Stimulated activated CD8-positive, alpha-beta memory T cell treated with anti-CD3 and anti-CD28 coated beads, Interleukin-7, amount 100 ng/mL, for 4 hours (primary cell): Measurements from ENCODE around the gene MEF2A.
"Not testable (repeated sequence)": the region's sequence is repeated elsewhere in the genome, so short reads cannot be mapped to it uniquely, and the experiment has no call there.

Source experiments
- DNase-seq, 2 donors: peaks; one replicate each; pipeline ENCODE4 v3.0.0-alpha.2; 2020; ENCODE audit warnings: low read depth in 2 of 2

The MEF2A gene

GRCh38 chr15:99645951-99646350 lies 80.2 kb downstream of the MEF2A start:
- no peak for DNase-seq

GRCh38 chr15:99651023-99651807 lies 85.4 kb downstream of the MEF2A start:
- DNase-seq: no peak

DNA sequence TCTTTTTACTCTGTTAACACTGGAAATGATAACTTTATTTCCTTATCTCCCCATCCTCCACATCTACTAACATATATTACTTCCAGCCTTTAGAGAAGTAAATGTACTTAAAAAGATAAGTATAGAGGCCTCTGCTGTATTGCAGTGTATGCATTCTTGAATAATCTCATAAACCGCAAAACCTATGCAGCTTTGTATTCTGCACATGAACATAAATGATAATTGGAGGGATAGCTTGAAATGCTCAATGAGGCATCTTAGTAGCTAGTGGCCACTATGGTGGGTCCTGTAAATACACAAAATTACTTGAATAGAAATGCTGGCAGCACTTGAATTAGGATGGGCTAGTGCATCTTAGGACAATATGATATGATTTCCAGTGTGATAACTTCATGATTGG lies 90.4 kb downstream of the MEF2A start:
- no peak for DNase-seq

DNA sequence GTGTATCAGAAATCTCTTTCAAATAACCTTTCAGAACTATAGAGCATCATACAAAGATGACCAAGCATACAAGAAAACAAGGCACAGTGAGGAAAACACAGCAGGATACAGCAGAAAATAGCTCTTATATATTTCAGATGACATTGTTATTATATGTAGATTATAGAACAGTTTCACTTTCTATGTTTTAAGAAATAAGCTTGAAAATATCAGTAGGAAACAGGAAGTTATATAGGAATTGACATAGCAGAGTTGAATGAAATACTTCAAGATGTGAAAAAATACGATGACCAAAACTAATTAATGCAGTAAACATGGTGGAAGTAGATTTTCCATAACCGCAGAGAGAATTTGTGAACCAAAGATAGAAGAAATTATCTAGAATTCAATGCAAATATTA lies 92.2 kb downstream of the MEF2A start:
- DNase-seq: no peak

DNA sequence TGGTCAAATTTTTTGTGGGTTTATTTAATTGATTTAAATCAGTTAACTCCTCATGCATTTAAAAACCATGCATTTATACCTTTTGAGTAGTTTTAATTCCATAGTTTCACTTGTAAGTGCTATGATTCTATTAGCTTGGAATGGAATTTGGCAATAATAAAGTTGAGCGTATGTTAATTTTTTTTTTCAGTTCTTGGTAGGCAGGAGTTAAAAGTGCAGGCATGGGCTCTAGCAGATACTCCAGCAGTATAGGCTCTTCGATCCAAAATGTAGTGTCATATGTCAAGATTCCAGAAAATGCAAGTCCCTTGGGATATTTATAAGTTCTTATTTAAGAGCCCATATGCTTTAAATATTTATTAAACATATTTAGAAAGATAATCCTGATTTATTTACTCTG lies 97.1 kb downstream of the MEF2A start:
- no peak for DNase-seq

DNA sequence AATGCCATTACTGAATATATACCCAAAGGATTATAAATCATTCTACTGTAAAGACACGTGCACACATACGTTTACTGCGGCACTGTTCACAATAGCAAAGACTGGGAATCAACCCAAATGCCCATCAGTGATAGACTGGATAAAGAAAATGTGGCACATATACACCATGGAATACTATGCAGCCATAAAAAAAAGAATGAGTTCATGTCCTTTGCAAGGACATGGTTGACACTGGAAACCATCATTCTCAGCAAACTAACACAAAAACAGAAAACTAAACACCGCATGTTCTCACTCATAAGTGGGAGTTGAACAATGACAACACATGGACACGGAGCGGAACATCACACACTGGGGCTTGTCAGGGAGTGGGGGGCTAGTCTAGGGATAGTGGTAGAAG lies 100.3 kb downstream of the MEF2A start:
- DNase-seq: not testable (repeated sequence)

DNA sequence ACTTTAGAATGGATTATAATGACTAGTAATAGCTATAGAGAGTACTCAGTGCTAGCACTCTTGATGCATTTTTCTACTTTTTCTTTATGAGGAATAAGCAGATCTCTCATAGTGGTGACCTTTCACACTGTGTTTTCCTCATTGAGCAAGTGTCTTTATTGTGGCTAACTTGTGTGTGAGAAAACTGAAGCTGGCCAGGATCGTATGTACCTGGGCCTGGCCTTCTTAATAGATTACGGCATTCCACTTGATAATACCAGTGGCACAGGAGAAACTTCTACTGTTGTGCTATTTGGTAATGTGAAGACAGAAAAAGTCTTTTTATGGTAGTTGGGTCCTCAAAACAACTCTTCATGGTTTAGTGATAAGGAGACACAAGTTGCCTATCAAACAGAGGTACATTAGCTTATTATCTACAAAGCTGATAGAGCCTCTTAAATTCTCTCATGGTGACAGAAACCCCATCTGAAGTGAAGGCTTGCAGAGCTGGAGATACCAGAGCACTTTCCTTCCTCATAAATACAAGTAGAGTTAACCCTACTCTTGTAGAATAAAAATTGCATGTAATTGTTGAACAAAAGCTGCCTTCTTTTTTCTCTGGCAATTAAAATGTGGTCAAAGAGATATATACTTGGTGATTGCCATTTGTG lies 102.9 kb downstream of the MEF2A start:
- DNase-seq: no peak

DNA sequence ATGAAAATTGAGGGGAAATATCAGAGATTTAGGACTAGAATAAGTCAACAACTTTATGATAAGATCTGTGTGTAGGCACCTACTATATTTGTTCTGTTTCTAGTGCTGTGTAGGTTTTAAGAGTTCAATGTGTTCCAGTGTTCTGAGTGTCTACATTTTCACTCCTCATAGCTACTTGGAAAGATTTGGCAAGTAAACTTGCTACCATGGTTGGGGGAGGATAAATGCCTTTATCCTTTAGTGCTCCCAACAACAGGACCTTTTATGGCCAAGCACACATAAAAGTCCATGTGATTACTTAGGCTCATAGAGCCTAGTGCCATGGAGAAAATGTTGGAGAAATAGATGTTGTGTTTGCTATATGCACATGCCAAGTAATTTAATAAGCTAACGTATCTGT lies 103.5 kb downstream of the MEF2A start:
- DNase-seq: no peak

DNA sequence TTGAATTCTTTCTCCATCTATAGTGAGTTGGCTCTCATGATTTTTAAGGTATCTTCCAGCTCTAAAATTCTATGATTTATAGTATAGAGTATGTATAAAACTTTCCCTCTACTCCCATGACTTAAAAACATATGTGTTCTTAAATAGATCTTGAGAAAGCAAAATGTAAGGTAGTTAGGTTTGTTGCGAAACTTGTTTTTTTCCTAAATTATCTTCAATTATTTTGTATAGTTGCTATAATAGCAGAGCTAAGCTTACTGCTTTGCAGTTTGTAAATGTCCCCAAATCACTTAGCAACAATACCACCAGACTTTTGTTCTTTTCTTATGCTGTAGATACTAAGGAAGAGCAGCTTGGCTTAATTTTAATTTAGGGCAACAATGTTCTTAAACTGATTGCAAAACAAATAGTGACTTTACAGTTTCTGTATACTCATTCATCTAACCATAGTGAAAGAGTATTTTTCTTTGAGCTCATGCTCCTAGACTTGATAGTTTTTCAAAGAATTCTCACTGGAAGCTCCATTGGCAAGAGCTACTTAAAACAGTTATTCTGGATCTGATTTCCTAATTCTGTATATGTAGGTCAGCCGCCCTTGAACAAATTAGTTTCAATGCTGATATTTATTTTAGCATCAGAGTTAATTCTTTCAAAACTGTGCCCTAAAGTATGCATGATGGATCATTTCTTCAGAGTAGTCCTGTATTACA lies 106.3 kb downstream of the MEF2A start:
- DNase-seq: no peak

GRCh38 chr15:99673111-99673510 lies 107.3 kb downstream of the MEF2A start:
- no peak for DNase-seq

DNA sequence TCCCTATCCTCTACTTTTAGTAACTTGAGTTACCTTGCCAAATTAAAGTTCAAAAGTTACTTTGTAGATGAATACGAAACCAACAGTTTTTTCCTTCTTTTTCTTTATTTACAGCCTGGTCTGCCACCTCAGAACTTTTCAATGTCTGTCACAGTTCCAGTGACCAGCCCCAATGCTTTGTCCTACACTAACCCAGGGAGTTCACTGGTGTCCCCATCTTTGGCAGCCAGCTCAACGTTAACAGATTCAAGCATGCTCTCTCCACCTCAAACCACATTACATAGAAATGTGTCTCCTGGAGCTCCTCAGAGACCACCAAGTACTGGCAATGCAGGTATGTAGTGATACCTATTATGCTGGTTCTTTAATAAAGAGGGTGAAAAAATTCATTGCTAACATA lies 108.5 kb downstream of the MEF2A start:
- no peak for DNase-seq

DNA sequence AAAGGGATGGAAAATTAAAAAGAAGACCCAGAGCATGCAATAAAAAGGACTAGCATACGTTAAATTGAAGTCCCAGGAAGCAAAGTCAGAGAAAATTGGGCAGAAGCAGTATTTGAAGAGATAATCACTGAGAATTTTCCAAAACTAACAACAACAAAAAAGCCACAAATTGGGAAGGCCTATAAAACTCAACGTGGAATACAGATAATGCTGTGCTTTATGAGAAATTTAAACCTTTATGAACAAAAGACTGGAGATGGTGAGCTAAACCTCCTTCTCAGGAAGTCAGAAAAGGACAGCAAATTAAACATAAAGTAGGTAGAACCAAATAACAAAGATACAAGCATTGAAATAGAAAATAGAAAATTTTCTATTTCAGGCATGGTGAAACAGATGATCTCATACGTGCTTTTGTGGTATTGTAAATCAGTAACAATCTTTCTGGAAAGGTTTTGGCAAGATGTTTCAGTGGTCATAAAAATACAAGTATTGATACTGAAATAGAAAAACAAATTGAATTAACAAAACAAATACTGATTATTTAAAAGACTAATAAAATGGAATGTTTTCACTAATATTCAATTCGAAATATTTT lies 111.9 kb downstream of the MEF2A start:
- no peak for DNase-seq

DNA sequence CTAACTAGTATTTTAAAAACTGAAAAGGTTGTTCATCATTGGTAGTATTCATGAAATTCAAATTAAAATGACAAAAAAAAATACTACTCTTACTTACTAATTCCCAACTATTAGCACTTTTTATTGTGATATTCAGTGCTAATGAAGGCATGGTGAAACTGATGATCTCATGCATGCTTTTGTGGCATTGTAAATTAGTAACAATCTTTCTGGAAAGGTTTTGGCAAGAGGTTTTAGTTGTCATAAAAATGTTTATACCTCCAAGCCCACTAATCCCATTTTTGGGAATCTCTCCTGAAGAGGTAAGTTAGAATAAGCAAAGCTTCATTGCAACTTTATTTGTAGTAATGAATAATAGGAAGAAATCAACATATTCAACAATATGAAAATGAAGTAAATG lies 114.5 kb downstream of the MEF2A start:
- no peak for DNase-seq

DNA sequence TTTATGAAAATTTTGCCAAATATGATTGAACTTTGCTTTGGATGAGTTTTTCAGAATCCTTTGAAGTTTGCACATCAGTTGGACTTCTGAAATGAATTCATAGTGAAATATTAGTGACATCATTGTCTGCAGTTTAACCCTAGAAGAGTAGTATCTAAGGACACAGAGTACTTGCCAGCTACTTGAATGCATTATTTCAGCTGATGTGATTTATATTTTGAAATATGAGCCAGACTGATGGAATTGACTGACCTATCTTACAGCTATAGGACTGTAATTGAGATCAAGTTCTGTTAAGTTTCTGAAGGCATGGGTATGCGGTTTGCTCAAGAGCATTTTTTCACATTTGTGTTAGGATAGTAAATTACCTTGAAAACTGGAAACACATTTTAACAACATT lies 116.2 kb downstream of the MEF2A start:
- no peak for DNase-seq

GRCh38 chr15:99682455-99682854 lies 116.7 kb downstream of the MEF2A start:
- no peak for DNase-seq

- no peak for DNase-seq
These were observed 117.4 kb downstream of the MEF2A start for GRCh38 chr15:99683000-99683670.

GRCh38 chr15:99686290-99686689 lies 120.5 kb downstream of the MEF2A start:
- no peak for DNase-seq

DNA sequence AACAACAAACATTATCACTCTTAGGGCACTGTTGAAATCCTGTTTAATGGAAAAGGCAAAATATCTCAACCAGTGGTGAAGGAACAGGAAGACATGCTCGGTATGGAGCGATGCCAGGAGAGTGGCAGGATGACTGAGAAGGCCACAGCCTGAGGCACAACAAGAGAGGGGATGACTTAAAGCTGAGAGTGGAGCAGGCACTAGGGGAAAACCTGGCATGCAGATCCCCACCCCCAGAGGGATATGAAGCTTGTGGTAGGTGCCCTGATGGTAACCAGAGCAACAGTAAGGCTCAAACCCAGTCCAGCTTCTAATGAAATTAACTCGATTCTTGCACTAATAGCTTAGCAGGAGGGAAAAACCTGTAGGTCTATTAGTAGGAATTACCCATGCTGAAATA lies 127.0 kb downstream of the MEF2A start:
- no peak for DNase-seq

DNA sequence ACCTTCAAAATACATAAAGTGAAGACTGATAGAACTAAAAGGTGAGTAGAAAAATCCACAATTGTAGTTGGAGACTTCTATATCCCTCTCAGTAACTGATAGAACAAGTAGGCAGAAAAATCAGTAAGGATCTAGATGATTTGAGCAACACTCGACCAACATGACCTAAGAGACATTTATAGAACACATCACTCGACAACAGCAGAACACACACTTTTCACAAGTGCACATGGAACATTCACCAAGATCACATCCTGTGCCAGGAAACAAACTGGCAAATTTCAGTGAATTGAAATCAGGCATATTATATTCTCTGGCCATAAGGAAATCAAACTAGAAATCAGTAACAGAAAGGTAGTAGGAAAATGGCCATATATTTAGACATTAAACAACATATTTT lies 130.3 kb downstream of the MEF2A start:
- DNase-seq: no peak

GRCh38 chr15:99702895-99703602 lies 137.3 kb downstream of the MEF2A start:
- DNase-seq: no peak
